Measurements from ENCODE around the gene CACNA1D. TPM values are rescaled to one million over a fixed set of nuclear protein-coding genes. Genes with fewer than 3 reads are reported as not detected.
A peak's percentile ranks its signal among the peaks of the same experiment; 100 is the strongest.

CACNA1D gene
- total RNA-seq, 4 donors from 2014 or later: 12.7 to 98.9 (median 25.0) TPM

DNA sequence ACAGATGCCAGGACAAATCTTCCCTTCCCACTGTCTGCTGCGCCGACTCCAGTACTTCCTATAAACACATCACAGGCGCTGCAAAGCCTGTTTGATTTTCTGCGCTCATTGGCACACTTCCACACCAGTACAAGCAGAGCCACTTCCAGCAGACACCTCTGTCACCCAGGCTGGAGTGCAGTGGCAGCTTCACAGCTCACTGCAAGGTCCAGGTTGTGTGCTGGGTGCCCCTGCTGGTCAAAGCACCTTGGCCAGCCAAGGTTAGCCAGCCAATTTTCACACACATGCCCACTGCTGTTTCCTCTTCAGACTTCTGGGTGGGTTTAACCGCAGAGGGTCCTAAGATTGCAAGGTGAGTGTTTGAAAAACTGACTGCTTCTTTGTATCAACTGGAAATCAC, 346.9 kb downstream of the CACNA1D start:
- H3K4me1 ChIP-seq: peaks cover 4 to 41% (median 37%) of the 10 kb centered on the region in 4 donors
- peak; percentile 57 for DNase-seq
- H3K27ac ChIP-seq: peak overlapping the region; percentile 8 to 91 (median 86)
- no peak for TF ChIP-seq POLR2AphosphoS5 (IDR thresholded peaks at IDR 0.05)
- no peak for TF ChIP-seq POLR2A (IDR thresholded peaks at IDR 0.05)
- peak in 2 of 5 experiments; percentile 8 to 18 for TF ChIP-seq CTCF (IDR thresholded peaks at IDR 0.05)
- no peaks in the 10 kb centered on the region for H3K9me3 ChIP-seq
- H3K27me3 ChIP-seq: peaks cover 12% of the 10 kb centered on the region
- no peak overlapping the region for H3K4me3 ChIP-seq
- no peaks in the 10 kb centered on the region for H3K36me3 ChIP-seq
- in situ Hi-C loops (cut with MboI; ENCODE audit: low pct_ligation_motif_present in 1 of 4, low pct_unique_long_range_greater_than_20kb in 1 of 4, low sequenced_read_pairs in 3 of 4): no loop called here
- intact Hi-C loops (cut with DNase I; ENCODE audit: low total_unique reads): no loop called here
- 61% methylated on average over 5 of the region's 5 CpGs; no CpG with 5 or more reads in 1 of the 2 donors for WGBS, 2 donors (ENCODE audit: low coverage in 1 of 2)

DNA sequence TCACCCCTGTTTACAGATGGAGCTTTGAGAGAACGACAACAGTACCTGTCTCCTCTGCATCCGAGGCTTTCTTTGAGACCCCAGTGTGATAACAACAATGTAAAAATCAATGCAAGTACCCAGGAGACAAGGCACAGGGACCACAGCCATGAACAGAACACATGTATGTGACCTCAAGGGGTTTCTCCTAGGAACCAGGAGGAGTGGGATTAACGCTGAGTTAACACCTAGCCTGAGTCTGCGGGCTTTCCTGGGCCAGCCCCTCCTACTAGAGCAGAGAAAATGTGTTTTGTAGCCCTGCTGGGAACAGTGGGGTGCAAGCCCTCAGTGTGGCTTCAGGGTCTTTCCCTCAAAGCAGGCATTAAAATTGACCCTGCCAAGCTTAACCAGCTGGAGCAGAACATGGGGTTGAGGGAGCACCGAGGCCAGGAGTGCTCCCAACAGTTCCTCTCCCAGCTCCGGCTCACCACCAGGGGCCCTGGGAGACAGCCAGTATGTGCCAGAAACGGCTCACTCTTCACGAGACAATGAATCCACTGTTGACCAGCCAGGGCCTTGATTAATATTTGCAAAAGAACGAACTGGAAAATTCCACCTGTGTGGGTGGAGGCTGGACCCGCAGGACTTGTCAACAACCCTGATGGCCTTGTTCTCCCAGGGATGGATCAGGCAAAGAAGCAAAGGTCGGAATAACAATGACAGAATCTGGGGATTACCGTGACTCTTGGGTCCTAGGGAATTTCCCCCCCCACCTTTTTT, 348.2 kb downstream of the CACNA1D start:
- peaks cover 4 to 49% (median 43%) of the 10 kb centered on the region in 4 donors for H3K4me1 ChIP-seq
- TF ChIP-seq EP300 (IDR thresholded peaks at IDR 0.05; ENCODE audit: low read depth) (peak; percentile 10), POLR2AphosphoS5 (IDR thresholded peaks at IDR 0.05) (peak in 1 of 3 donors; percentile 48), POLR2A (IDR thresholded peaks at IDR 0.05) (no peak), CTCF (IDR thresholded peaks at IDR 0.05) (peak; percentile 19 to 61 (median 35))
- 42 to 45% methylated on average over 2 to 12 of the region's 12 CpGs for WGBS, 2 donors (ENCODE audit: low coverage in 1 of 2)
- no peak overlapping the region for H3K4me3 ChIP-seq
- H3K27me3 ChIP-seq: peaks cover 25% of the 10 kb centered on the region
- peak; percentile 79 for DNase-seq
- H3K36me3 ChIP-seq: no peaks in the 10 kb centered on the region
- no peaks in the 10 kb centered on the region for H3K9me3 ChIP-seq
- intact Hi-C loops (cut with DNase I; ENCODE audit: low total_unique reads): no loop called here
- peak overlapping the region; percentile 80 to 91 (median 86) for H3K27ac ChIP-seq
- in situ Hi-C loops (cut with MboI; ENCODE audit: low pct_ligation_motif_present in 1 of 4, low pct_unique_long_range_greater_than_20kb in 1 of 4, low sequenced_read_pairs in 3 of 4): no loop called here

DNA sequence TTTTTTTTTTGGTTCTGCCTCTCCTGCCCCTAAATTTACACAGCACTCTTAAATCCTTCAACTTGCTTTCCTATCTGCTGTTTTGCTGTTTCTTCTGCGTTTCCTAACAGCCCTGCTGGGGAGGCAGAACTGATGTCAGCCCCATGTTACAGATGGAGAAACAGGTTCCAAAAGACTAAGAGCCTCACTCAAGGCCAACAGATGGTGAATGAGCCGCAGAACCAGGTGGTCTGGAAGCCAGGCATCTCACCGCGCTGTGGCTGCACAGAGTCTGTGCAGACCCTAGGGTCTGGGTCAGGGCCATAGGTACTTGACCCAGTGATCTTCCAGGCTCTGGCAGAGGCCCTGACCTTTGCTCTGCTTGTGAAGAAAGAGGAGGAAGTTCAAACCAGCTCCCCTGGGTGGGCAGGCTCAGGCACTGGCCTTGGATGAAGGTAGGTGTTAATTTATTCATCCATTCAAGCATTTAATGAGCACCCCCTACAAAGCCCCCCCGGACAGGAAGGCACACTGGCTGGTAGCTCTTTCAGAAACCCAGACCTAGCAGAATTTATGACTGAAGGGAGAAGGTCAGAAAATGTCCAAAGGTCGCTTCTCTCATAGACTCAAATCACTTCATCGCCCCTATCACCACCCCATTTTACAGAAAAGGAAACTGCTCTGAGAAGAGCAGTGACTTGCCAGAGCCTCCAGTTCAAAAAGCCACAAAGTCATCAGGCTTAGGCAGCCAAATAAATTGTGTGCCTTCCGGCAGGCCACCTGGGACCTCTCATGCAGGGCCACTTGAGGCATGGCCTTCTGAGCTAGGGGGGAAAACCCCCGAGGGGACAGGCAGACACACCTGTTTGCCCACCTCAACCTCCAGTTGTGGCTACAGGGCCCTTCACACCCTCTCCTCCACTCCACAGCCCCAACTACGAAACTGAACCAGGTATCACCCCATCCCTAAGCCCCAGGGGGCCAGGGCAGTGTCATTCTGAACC, 349.1 kb downstream of the CACNA1D start:
- H3K4me3 ChIP-seq: peak overlapping the region in 1 of 4 donors; percentile 8
- H3K9me3 ChIP-seq: no peaks in the 10 kb centered on the region
- H3K4me1 ChIP-seq: peaks cover 4 to 49% (median 43%) of the 10 kb centered on the region in 4 donors
- WGBS, 2 donors (ENCODE audit: low coverage in 1 of 2): 46 to 50% methylated on average over 1 to 10 of the region's 10 CpGs
- H3K27me3 ChIP-seq: peaks cover 31% of the 10 kb centered on the region
- DNase-seq: no peak
- intact Hi-C loops (cut with DNase I; ENCODE audit: low total_unique reads): no loop called here
- in situ Hi-C loops (cut with MboI; ENCODE audit: low pct_ligation_motif_present in 1 of 4, low pct_unique_long_range_greater_than_20kb in 1 of 4, low sequenced_read_pairs in 3 of 4): no loop called here
- H3K27ac ChIP-seq: peak overlapping the region; percentile 80 to 91 (median 86)
- no peaks in the 10 kb centered on the region for H3K36me3 ChIP-seq
- TF ChIP-seq EP300 (IDR thresholded peaks at IDR 0.05; ENCODE audit: low read depth) (no peak), POLR2A (IDR thresholded peaks at IDR 0.05) (no peak), CTCF (IDR thresholded peaks at IDR 0.05) (no peak), POLR2AphosphoS5 (IDR thresholded peaks at IDR 0.05) (no peak)
